Measurements from ENCODE around the gene MCM9. TPM values are rescaled to one million over a fixed set of nuclear protein-coding genes. Genes with fewer than 3 reads are reported as not detected.
A peak's percentile ranks its signal among the peaks of the same experiment; 100 is the strongest.
"Not testable (repeated sequence)": the region's sequence is repeated elsewhere in the genome, so short reads cannot be mapped to it uniquely, and the experiment has no call there.

The MCM9 gene
- total and polyA plus RNA-seq, 12 donors: 3.1 to 20.5 (median 14.5) TPM

DNA sequence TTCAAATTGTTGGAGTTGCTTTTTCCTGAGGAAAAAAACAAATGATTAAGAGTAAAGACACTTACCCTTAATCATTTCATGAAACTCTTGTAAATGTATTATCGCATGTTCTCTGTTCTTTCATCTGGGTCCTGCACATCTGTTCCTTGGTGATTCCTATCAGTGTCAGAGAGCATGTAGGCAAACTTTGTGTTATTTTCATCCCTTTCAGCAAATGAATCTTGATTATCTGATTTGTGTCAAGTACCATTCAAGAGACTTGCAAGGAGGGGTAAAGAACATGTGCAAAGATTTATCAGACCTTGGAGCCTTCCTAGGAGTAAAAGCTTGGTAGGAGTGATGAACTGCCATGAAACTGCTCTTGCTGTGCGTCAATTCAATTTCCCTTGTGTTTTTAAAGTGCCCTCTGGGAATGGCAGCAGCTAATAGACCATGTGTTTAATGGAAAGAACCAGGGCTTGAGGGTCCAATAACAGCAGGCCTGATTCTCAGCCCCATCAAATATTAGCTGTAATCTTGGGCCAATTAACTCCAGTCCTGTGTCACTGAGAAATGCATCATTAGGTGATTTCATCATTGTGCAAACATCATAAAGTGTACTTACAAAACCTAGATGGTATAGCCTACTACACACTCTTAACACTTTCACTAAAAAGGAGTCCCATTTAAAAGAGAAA lies 164.7 kb downstream of the MCM9 start:
- Histone ChIP-seq H3K9me3 (replicated peaks in 1 of 3) (no peaks in the 10 kb centered on the region), H3K27ac (no peak overlapping the region), H3K4me3 (no peak overlapping the region), H3K4me1 (replicated peaks in 1 of 2) (peaks cover 5 to 11% of the 10 kb centered on the region in 2 donors), H3K27me3 (no peaks in the 10 kb centered on the region), H3K36me3 (replicated peaks in 1 of 2) (no peaks in the 10 kb centered on the region)
- TF ChIP-seq, protein P1, sequence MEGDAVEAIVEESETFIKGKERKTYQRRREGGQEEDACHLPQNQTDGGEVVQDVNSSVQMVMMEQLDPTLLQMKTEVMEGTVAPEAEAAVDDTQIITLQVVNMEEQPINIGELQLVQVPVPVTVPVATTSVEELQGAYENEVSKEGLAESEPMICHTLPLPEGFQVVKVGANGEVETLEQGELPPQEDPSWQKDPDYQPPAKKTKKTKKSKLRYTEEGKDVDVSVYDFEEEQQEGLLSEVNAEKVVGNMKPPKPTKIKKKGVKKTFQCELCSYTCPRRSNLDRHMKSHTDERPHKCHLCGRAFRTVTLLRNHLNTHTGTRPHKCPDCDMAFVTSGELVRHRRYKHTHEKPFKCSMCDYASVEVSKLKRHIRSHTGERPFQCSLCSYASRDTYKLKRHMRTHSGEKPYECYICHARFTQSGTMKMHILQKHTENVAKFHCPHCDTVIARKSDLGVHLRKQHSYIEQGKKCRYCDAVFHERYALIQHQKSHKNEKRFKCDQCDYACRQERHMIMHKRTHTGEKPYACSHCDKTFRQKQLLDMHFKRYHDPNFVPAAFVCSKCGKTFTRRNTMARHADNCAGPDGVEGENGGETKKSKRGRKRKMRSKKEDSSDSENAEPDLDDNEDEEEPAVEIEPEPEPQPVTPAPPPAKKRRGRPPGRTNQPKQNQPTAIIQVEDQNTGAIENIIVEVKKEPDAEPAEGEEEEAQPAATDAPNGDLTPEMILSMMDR (IDR thresholded peaks at IDR 0.05): no peak
- TF ChIP-seq POLR2A (IDR thresholded peaks at IDR 0.05): no peak
- WGBS, 4 donors: 73 to 91% (median 85%) methylated on average over 2 of the region's 2 CpGs
- intact Hi-C loops (cut with DNase I): loop anchor here (10.0 kb wide), 3 partner anchors 55 to 485 kb away; no protein-coding TSS in a partner anchor
- DNase-seq: no peak

DNA sequence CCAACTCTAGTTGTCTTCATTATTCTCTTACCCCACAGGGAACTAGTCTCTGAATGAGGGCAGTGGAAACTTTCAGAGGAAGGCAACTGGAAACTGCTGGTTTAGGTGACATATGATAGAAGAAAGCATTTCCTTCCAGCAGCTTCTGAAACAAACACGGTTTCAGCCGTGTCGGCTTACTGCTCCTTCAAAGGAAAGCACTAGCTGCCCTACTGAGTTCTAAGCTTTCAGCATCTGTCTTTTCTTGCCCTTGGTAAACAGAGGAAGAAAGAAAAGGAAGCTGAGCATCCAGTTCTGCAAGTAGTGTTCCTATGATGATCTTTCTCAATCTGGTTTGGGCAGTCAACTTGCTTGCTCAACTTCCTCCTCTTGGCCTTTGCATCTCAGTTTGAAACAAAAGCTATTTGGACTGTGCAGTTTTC lies 166.0 kb downstream of the MCM9 start:
- WGBS, 4 donors: 64 to 79% (median 69%) methylated on average over 3 of the region's 3 CpGs
- peak overlapping the region in 3 of 5 donors; percentile 45 to 61 (median 51) for H3K27ac ChIP-seq

DNA sequence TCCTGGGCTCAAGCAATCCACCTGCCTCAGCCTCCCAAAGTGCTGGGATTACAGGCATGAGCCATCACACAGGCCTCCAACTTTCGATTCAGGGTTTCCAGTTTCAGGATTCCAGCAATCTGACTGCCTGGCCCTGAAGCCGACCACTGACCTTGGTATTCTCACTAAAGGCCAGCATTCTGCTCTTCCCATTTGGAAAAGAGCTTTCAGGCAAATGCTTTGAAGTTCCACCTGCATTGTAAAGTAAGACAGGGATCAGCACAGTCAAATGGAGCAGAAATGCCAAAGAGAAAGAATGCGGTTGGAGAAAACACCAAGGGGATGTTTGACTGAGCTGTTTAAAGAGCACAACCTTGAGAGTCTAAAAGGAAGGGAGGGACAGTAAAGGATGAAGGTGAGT lies 166.5 kb downstream of the MCM9 start:
- H3K27ac ChIP-seq: peak overlapping the region in 3 of 5 donors; percentile 45 to 61 (median 51)
- intact Hi-C loops (cut with DNase I): no loop called here

More for the DNA sequence above, 166.0 kb downstream of the MCM9 start:
- H3K9me3 ChIP-seq (replicated peaks in 1 of 3): no peaks in the 10 kb centered on the region
- intact Hi-C loops (cut with DNase I): no loop called here
- H3K27me3 ChIP-seq: no peaks in the 10 kb centered on the region
- no peak for DNase-seq
- TF ChIP-seq, protein P1 (IDR thresholded peaks at IDR 0.05): no peak
- TF ChIP-seq POLR2A (IDR thresholded peaks at IDR 0.05): no peak
- H3K4me3 ChIP-seq: no peak overlapping the region
- no peaks in the 10 kb centered on the region for H3K36me3 ChIP-seq (replicated peaks in 1 of 2)
- peaks cover 5 to 11% of the 10 kb centered on the region in 2 donors for H3K4me1 ChIP-seq (replicated peaks in 1 of 2)

DNA sequence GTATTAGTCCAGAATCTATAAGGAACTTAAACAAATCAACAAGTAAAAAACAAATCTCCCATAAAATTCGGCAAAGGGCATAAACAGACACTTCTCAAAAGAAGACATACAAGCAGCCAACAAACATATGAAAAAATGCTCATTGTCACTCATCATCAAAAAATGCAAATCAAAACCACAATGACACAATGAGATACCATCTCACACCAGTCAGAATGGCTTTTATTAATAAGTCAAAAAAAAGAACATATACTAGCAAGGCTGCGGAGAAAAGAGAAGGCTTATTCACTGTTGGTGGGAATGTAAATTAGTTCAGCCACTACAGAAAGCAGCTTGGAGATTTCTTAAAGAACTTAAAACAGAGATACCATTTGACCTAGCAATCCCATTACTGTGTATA lies 169.6 kb downstream of the MCM9 start:
- H3K27me3 ChIP-seq; intact Hi-C loops (cut with DNase I); H3K9me3 ChIP-seq (replicated peaks in 1 of 3); H3K27ac ChIP-seq; H3K4me1 ChIP-seq (replicated peaks in 1 of 2); H3K36me3 ChIP-seq (replicated peaks in 1 of 2); DNase-seq; H3K4me3 ChIP-seq: not testable (repeated sequence)
- 85 to 93% (median 88%) methylated on average over 2 of the region's 2 CpGs for WGBS, 4 donors

More for the DNA sequence above, 166.5 kb downstream of the MCM9 start:
- Histone ChIP-seq H3K27me3 (no peaks in the 10 kb centered on the region), H3K4me1 (replicated peaks in 1 of 2) (peaks cover 5 to 11% of the 10 kb centered on the region in 2 donors), H3K36me3 (replicated peaks in 1 of 2) (no peaks in the 10 kb centered on the region), H3K9me3 (replicated peaks in 1 of 3) (no peaks in the 10 kb centered on the region), H3K4me3 (no peak overlapping the region)
- WGBS, 4 donors: 46 to 58% (median 56%) methylated on average over 3 of the region's 3 CpGs
- TF ChIP-seq, protein P1 (IDR thresholded peaks at IDR 0.05): no peak
- TF ChIP-seq POLR2A (IDR thresholded peaks at IDR 0.05): no peak
- no peak for DNase-seq

DNA sequence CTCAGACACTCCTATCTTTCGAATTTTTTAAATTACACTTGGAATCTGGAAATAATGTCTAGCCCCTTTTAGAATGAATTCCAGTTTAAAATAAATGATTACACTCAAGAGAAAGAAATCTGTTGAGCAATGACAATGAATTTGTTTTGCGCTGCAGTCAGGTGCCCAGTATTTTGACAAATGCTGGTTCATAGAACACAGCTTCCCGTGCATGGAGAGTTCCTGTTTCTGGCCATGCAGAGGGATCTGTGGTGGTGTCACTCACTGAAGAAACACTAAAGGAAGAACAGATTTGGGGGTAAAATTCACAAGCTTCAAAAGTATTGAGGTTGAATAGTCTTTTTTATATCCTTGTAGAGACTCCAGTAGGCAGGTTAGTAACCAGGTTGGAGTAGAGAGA lies 170.2 kb downstream of the MCM9 start:
- no peak overlapping the region for H3K4me3 ChIP-seq
- TF ChIP-seq POLR2A (IDR thresholded peaks at IDR 0.05): no peak
- TF ChIP-seq, protein P1 (IDR thresholded peaks at IDR 0.05): no peak
- H3K27ac ChIP-seq: no peak overlapping the region
- DNase-seq: peak in 1 of 7 donors; percentile 21
- peaks cover 5 to 6% of the 10 kb centered on the region in 2 donors for H3K4me1 ChIP-seq (replicated peaks in 1 of 2)
- intact Hi-C loops (cut with DNase I): no loop called here
- 54 to 58% (median 56%) methylated on average over 3 of the region's 3 CpGs for WGBS, 4 donors
- H3K9me3 ChIP-seq (replicated peaks in 1 of 3): no peaks in the 10 kb centered on the region
- no peaks in the 10 kb centered on the region for H3K36me3 ChIP-seq (replicated peaks in 1 of 2)
- no peaks in the 10 kb centered on the region for H3K27me3 ChIP-seq

All from adrenal gland (tissue), 12 donors.